Thyroid gland (tissue), 4 donors: ENCODE results near the gene PPM1M.
"Not testable (repeated sequence)": the region's sequence is repeated elsewhere in the genome, so short reads cannot be mapped to it uniquely, and the experiment has no call there.

Experiments used
- POLR2A ChIP-seq, 2 donors: fragments of 450-650 bp; IDR thresholded peaks; one replicate each; pipeline ENCODE4 v1.6.1; 2017; ENCODE audit warnings: antibody characterized with exemption in 2 of 2, mild to moderate bottlenecking in 2 of 2, moderate library complexity in 1 of 2
- TF ChIP-seq, protein P1 (sequence below), 6 experiments: fragments of 200-600 bp in 3 of 6; fragments of 450-650 bp in 3 of 6; sonication (generic) in 3 of 6; IDR thresholded peaks; one replicate each; pipeline ENCODE4 v1.5.1; 2016 to 2019; ENCODE audit warnings: antibody characterized with exemption in 6 of 6, mild to moderate bottlenecking in 2 of 6, inconsistent platforms in 1 of 6, moderate library complexity in 1 of 6

DNA sequence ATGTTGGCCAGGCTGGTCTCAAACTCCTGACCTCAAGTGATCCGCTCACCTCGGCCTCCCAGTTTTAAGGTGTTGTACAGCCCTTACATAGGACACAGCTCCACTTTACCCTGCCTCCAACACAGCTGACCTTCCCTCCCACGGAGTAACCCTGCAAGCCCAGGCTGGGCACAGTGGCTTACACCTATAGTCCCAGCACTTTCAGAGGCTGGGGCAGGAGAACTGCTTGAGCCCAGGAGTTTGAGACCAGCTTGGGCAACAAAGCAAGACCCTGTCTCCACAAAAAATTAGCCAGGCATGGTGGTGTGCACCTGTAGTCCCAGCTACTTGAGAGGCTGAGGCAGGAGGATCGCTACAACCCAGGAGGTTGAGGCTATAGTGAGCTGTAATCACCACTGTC, 38.5 kb downstream of the PPM1M start:
- TF ChIP-seq, protein P1, sequence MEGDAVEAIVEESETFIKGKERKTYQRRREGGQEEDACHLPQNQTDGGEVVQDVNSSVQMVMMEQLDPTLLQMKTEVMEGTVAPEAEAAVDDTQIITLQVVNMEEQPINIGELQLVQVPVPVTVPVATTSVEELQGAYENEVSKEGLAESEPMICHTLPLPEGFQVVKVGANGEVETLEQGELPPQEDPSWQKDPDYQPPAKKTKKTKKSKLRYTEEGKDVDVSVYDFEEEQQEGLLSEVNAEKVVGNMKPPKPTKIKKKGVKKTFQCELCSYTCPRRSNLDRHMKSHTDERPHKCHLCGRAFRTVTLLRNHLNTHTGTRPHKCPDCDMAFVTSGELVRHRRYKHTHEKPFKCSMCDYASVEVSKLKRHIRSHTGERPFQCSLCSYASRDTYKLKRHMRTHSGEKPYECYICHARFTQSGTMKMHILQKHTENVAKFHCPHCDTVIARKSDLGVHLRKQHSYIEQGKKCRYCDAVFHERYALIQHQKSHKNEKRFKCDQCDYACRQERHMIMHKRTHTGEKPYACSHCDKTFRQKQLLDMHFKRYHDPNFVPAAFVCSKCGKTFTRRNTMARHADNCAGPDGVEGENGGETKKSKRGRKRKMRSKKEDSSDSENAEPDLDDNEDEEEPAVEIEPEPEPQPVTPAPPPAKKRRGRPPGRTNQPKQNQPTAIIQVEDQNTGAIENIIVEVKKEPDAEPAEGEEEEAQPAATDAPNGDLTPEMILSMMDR (IDR thresholded peaks at IDR 0.05) = not testable (repeated sequence)
- TF ChIP-seq POLR2A (IDR thresholded peaks at IDR 0.05) = not testable (repeated sequence)
